AG09319 (cell line): Measurements from ENCODE around the gene DOK7.

Experiments
- DNase-seq: peaks from one replicate; pipeline ENCODE4 v3.0.0-alpha.2; 2010; ENCODE audit warnings: low read depth; ENCODE audit errors: extremely low read depth
- CTCF ChIP-seq: IDR thresholded peaks from 2 replicates; pipeline ENCODE4 v1.5.1; 2011; ENCODE audit warnings: low read depth, mild to moderate bottlenecking, inconsistent platforms, low read length, moderate library complexity

Gene DOK7

GRCh38 chr4:3436048-3436797, 26.9 kb upstream of the DOK7 start:
- DNase-seq = no peak
- no peak for TF ChIP-seq CTCF

- peak; percentile 10 for DNase-seq
- no peak for TF ChIP-seq CTCF
These were observed 26.1 kb upstream of the DOK7 start for GRCh38 chr4:3436798-3437581.

GRCh38 chr4:3437582-3437936, 25.5 kb upstream of the DOK7 start:
- DNase-seq = no peak
- no peak for TF ChIP-seq CTCF

DNA sequence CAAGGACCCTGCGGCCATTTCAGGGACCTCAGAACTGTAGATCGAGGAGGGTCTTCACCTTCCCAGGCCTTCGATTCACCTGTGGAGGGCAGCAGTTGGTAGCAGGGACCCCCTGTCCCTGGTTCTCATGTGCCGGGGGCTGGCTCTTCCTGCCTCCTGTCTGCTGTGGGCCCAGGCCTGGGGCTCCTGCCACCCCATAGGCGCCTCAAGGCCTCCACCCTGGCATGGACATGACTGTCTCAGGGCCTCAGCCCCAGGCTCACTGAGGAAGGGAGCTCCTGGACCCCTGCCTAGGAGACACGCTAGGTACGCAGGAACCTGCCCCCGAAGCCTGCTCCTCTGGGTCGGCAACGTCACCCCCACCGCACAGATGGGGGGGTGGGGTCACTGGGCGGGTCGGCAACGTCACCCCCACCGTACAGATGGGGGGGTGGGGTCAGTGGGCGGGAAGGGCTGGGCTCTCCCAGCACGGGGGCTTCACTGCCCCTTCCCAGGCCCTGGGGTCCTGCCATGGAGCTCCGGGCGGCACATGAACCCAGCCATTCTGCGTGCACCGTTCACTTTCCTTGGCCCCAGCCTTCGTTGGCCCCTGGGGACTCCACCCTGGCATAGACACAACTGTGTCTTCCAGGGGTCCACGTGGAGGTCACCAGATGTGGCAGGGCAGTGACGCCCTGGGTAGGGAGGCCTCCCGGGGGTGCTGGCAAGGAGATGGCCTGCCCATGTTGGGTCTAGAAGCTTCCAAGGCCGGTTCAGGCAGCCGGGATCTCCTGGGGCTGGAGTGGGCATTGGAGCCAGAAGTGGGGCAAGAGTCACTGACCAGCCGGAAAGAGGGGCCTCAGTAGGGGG, 24.9 kb upstream of the DOK7 start:
- TF ChIP-seq CTCF = no peak
- DNase-seq = no peak

DNA sequence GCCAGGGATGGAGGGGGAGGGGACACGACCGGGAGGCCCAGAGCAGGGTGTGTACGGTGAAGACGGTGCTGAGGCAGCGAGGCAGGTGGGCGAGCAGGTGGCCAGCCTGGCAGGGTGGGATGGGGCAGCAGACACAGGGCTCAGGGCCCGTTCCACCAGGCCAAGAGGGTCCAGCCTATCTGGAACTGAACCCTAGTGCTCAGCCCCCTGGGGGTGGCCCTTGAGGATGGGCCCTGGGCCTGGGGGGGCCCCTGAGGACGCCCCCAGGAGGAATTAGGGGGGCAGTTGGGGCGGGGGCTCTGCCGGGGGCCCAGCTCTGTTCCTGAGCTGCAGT, 24.3 kb upstream of the DOK7 start:
- no peak for DNase-seq
- no peak for TF ChIP-seq CTCF

- no peak for TF ChIP-seq CTCF
- DNase-seq = no peak
These were observed 23.7 kb upstream of the DOK7 start for GRCh38 chr4:3439391-3439790.

DNA sequence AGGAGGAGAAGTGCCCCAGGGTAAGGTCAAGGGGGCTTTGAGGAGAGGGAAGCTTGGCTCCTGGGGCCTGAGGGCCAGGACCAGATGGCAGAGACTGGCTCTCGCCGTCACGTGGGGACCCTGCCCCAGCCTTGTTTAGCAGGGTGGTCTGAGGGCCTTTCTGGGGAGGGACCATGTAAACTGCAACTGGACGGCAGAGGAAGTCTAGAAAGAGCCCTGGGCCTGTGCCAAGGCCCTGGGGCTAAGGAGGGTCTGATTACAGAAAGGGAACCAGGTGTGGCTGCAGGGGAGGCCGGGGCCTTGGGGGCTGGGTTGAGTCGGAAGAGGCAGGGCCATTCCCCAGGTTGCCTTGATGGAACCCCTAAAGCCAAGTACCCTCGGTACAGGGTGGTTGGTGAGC, 23.1 kb upstream of the DOK7 start:
- TF ChIP-seq CTCF = no peak
- DNase-seq = no peak
